Naive thymus-derived CD4-positive, alpha-beta T cell (primary cell): Measurements from ENCODE around the gene ETNK2. TPM values are rescaled to one million over a fixed set of nuclear protein-coding genes. Genes with fewer than 3 reads are reported as not detected.

Experiments used
- ATAC-seq: fragments of 150-1000 bp; cut with Tn5 transposase; 2 replicates; pipeline ENCODE4 v1.10.0; 2021; ENCODE audit warnings: mild to moderate bottlenecking, moderate library complexity
- CTCF ChIA-PET: fragments of 350-600 bp; sonication (Branson Sonifier 250); formaldehyde crosslinking; loops from one replicate; lab custom pipeline; 2021; ENCODE audit warnings: antibody characterized with exemption; lab: Charles Lee
- POLR2A ChIA-PET: fragments of 350-600 bp; sonication (Branson Sonifier 250); formaldehyde crosslinking; loops from one replicate; lab custom pipeline; 2021; ENCODE audit warnings: antibody characterized with exemption, inconsistent platforms; lab: Charles Lee
- DNase-seq, 9 donors: peaks; one replicate each; pipeline versions ENCODE4 v3.0.0 to v3.0.0-alpha.2; 2020 to 2022; ENCODE audit warnings: mixed read lengths in 1 of 9
- H3K27ac ChIP-seq: one replicate; pipeline ENCODE4 v1.7.0; 2013; ENCODE audit warnings: mild to moderate bottlenecking, low read depth, low read length, moderate library complexity
- H3K27me3 ChIP-seq, 2 donors: one replicate each; pipeline ENCODE4 v1.7.0; 2013; ENCODE audit warnings: low read length in 2 of 2, mild to moderate bottlenecking in 2 of 2, moderate library complexity in 2 of 2; ENCODE audit not compliant: control insufficient read depth in 2 of 2, insufficient read depth in 2 of 2
- H3K36me3 ChIP-seq, 3 experiments: 1 replicate in 2 of 3; 2 replicates in 1 of 3; pipeline ENCODE4 v1.7.0; 2013; ENCODE audit warnings: low read length in 3 of 3, mild to moderate bottlenecking in 3 of 3, moderate library complexity in 1 of 3; ENCODE audit not compliant: insufficient read depth in 3 of 3, control insufficient read depth in 2 of 3
- H3K4me1 ChIP-seq, 2 donors: one replicate each; pipeline ENCODE4 v1.7.0; 2013; ENCODE audit warnings: low read length in 2 of 2, mild to moderate bottlenecking in 2 of 2, moderate library complexity in 1 of 2; ENCODE audit not compliant: control insufficient read depth in 2 of 2, insufficient read depth in 2 of 2
- H3K4me3 ChIP-seq: 2 replicates; pipeline ENCODE4 v1.7.0; 2013; ENCODE audit warnings: mild to moderate bottlenecking, low read length
- H3K9me3 ChIP-seq, 3 experiments: 1 replicate in 2 of 3; 2 replicates in 1 of 3; pipeline ENCODE4 v1.7.0; 2013; ENCODE audit warnings: low read length in 3 of 3; ENCODE audit not compliant: control insufficient read depth in 2 of 3
- H3K27ac Mint-ChIP-seq, 9 donors: one replicate each; pipeline ENCODE4 v1.8.0; 2020 to 2022; ENCODE audit warnings: mixed read lengths in 9 of 9, mild to moderate bottlenecking in 8 of 9, moderate library complexity in 5 of 9, inconsistent platforms in 2 of 9
- H3K27me3 Mint-ChIP-seq, 5 donors: one replicate each; pipeline ENCODE4 v1.8.0; 2021 to 2022; ENCODE audit warnings: mixed read lengths in 5 of 5, mild to moderate bottlenecking in 1 of 5
- H3K36me3 Mint-ChIP-seq, 5 donors: one replicate each; pipeline ENCODE4 v1.8.0; 2020 to 2022; ENCODE audit warnings: mixed read lengths in 5 of 5, mild to moderate bottlenecking in 3 of 5, inconsistent platforms in 1 of 5
- H3K4me1 Mint-ChIP-seq, 7 donors: one replicate each; pipeline ENCODE4 v1.8.0; 2020 to 2022; ENCODE audit warnings: mixed read lengths in 7 of 7, mild to moderate bottlenecking in 3 of 7, inconsistent platforms in 1 of 7
- H3K4me3 Mint-ChIP-seq, 10 donors: one replicate each; pipeline ENCODE4 v1.8.0; 2020 to 2022; ENCODE audit warnings: mild to moderate bottlenecking in 10 of 10, mixed read lengths in 10 of 10, moderate library complexity in 6 of 10, inconsistent platforms in 2 of 10
- H3K9me3 Mint-ChIP-seq, 11 donors: one replicate each; pipeline ENCODE4 v1.8.0; 2020 to 2022; ENCODE audit warnings: mixed read lengths in 11 of 11, mild to moderate bottlenecking in 4 of 11, inconsistent platforms in 1 of 11, moderate library complexity in 1 of 11
- intact Hi-C, 2 donors: fragments of 100-400 bp; cut with micrococcal nuclease; formaldehyde crosslinking; loops; one replicate each; pipeline ENCODE4 v1.15.1; 2023
- polyA plus RNA-seq, 2 donors: library from polyadenylated mRNA; unstranded; fragments of 300-500 nt; fragmentation: Illumina TruSeq; gene quantifications; one replicate each; pipeline ENCODE4 v1.2.3, GENCODE V29; 2021
- total RNA-seq, 6 experiments: library from RNA in 5 of 6; stranded (reverse) in 5 of 6; gene quantifications; 1 replicate in 5 of 6; 2 replicates in 1 of 6; pipeline ENCODE4 v1.2.3 and lab custom pipeline; 2021 to 2026

The ETNK2 gene
- total and polyA plus RNA-seq, 7 experiments from 2014 or later = 0.17 to 16.9 (median 4.4) TPM

DNA sequence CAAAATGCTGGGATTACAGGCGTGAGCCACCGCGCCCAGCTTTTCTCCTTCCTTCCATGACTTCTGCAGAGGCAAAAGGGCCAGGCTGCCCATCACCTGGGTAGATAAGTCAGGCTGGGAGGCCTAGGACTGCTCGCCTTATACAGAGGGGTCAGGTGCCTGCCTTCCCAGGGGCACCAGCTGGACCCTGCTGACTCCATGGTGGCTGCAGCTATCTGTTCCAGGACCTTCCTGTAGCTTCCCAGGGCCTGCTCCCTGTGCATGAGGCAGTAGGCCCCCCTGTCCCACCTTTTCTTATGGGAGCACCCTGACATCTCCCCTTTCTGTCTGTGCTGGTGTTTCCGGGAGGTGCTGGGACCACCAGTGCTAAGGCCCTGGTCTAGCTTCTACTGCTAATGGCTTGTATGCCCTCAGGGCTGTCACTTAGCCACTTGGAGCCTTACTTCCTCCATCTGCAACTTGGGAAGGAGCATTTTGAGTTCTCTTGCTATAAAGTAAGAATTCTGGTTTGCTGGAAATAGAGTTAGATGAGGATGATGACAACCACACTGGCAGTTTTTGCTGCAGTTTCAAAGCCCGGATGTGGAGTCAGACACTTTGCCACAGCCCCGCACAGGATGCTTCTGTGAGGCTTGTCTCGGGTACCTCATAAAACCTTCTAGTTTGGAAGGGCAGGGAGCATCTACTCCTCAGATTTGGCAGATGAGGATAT is 64.5 kb downstream of the ETNK2 start:
- intact Hi-C loops = no loop called here
- H3K27ac ChIP-seq = no peak overlapping the region

DNA sequence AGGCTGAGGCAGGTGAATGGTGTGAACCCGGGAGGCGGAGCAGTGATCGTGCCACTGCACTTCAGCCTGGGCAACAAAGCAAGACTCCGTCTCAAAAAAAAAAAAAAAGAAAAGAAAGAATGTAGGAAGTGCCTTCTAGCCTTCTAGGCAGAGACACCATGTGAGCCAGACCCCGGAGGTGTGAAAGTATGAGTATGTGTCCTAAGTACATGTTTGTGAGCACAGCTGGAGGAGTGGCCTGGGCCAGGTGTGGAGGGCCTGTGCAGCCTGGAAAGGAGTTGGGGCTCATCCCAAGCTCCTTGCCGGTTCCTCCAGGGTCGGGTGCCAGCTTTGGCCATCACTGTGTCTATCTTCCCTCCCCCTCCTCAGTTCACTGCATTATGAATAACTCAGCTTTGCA is 66.0 kb downstream of the ETNK2 start:
- H3K4me1 Mint-ChIP-seq = peaks cover 0 to 7% (median 0%) of the 10 kb centered on the region in 7 donors
- DNase-seq (no peak), ATAC-seq (peak; percentile 54)
- H3K27ac Mint-ChIP-seq = no peak overlapping the region
- H3K27me3 Mint-ChIP-seq = peaks cover 3 to 17% (median 5%) of the 10 kb centered on the region in 5 donors
- CTCF ChIA-PET = no interaction called here
- Histone ChIP-seq H3K9me3 (no peaks in the 10 kb centered on the region), H3K36me3 (no peaks in the 10 kb centered on the region), H3K27ac (no peak overlapping the region), H3K4me3 (no peak overlapping the region), H3K27me3 (no peaks in the 10 kb centered on the region), H3K4me1 (no peaks in the 10 kb centered on the region)
- no peaks in the 10 kb centered on the region for H3K36me3 Mint-ChIP-seq
- intact Hi-C loops = no loop called here
- H3K4me3 Mint-ChIP-seq = no peak overlapping the region
- H3K9me3 Mint-ChIP-seq = no peaks in the 10 kb centered on the region
- POLR2A ChIA-PET = no interaction called here

More for the DNA sequence above, 64.5 kb downstream of the ETNK2 start:
- H3K4me3 ChIP-seq = no peak overlapping the region
- no peaks in the 10 kb centered on the region for H3K27me3 ChIP-seq
- Mint-ChIP-seq H3K4me3 (no peak overlapping the region), H3K27ac (no peak overlapping the region), H3K36me3 (no peaks in the 10 kb centered on the region), H3K27me3 (peaks cover 1 to 14% (median 2%) of the 10 kb centered on the region in 5 donors), H3K9me3 (no peaks in the 10 kb centered on the region), H3K4me1 (peaks cover 0 to 7% (median 0%) of the 10 kb centered on the region in 7 donors)
- H3K9me3 ChIP-seq = no peaks in the 10 kb centered on the region
- ChIA-PET CTCF (no interaction called here), POLR2A (no interaction called here)
- ATAC-seq (no peak), DNase-seq (no peak)
- no peaks in the 10 kb centered on the region for H3K36me3 ChIP-seq
- H3K4me1 ChIP-seq = no peaks in the 10 kb centered on the region

DNA sequence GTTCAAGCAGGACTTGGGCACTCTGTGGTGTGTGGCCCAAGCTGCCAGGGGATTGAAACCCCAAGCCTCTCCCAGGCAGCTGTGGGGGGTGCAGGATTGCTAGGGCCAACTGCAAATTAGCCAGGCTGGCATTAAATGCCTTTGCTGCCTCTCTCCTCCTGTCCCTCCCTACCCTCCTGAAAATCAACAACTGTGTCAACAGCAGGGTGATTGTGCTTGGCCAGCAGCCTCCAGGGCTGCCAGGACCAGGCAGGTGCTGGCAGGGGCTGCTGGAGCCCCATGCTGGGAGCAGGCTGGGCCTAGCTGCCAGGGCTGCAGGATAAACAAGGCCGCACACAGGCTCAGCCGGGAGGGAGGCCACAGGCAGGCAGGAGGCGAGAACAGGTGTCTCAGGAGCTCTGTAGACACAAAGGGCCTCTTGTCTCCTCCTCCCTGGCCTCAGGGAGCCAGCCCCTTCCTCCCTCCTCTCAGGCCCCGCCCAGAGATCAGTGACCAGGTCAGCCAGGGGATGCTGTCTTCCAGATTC is 67.5 kb downstream of the ETNK2 start:
- Histone ChIP-seq H3K27me3 (no peaks in the 10 kb centered on the region), H3K36me3 (no peaks in the 10 kb centered on the region), H3K9me3 (no peaks in the 10 kb centered on the region), H3K4me1 (no peaks in the 10 kb centered on the region), H3K27ac (no peak overlapping the region), H3K4me3 (no peak overlapping the region)
- peaks cover 0 to 7% (median 0%) of the 10 kb centered on the region in 7 donors for H3K4me1 Mint-ChIP-seq
- DNase-seq = no peak
- ChIA-PET POLR2A (no interaction called here), CTCF (interaction anchor here (0.6 kb wide), 1 partner anchor 170 kb away, joined by 3 read pairs; no protein-coding TSS in a partner anchor)
- ATAC-seq = no peak
- no peak overlapping the region for H3K4me3 Mint-ChIP-seq
- H3K27ac Mint-ChIP-seq = peak overlapping the region in 1 of 9 donors; percentile 27
- H3K36me3 Mint-ChIP-seq = no peaks in the 10 kb centered on the region
- H3K27me3 Mint-ChIP-seq = peaks cover 3 to 17% (median 5%) of the 10 kb centered on the region in 5 donors
- intact Hi-C loops = no loop called here
- no peaks in the 10 kb centered on the region for H3K9me3 Mint-ChIP-seq

DNA sequence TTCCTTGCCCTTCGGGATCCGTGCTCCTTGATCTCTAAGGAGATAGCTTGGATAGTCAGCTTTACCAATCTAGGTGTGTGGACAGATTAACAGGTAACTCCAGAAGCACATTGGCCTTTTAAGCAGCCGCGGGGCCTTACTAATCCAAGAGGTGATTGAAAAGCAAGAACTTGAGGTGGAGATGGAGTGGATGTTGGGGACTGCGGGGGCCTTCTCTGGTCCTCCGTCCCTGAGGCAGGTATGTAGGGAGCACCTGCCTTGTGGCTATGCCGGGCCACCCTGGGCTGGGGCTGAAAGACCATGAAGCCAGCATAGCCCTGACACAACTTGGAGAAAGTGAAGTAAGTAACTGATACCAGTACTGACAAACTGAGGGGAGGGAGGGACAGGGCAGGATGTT is 68.4 kb downstream of the ETNK2 start:
- POLR2A ChIA-PET = no interaction called here
- Histone ChIP-seq H3K9me3 (no peaks in the 10 kb centered on the region), H3K4me3 (no peak overlapping the region), H3K27me3 (no peaks in the 10 kb centered on the region), H3K27ac (no peak overlapping the region), H3K4me1 (no peaks in the 10 kb centered on the region), H3K36me3 (no peaks in the 10 kb centered on the region)
- Mint-ChIP-seq H3K9me3 (no peaks in the 10 kb centered on the region), H3K4me1 (peaks cover 0 to 5% (median 0%) of the 10 kb centered on the region in 7 donors), H3K27me3 (peaks cover 5 to 22% (median 7%) of the 10 kb centered on the region in 5 donors), H3K27ac (no peak overlapping the region), H3K4me3 (no peak overlapping the region), H3K36me3 (no peaks in the 10 kb centered on the region)
- intact Hi-C loops = no loop called here
- DNase-seq (no peak), ATAC-seq (no peak)
- CTCF ChIA-PET = no interaction called here

DNA sequence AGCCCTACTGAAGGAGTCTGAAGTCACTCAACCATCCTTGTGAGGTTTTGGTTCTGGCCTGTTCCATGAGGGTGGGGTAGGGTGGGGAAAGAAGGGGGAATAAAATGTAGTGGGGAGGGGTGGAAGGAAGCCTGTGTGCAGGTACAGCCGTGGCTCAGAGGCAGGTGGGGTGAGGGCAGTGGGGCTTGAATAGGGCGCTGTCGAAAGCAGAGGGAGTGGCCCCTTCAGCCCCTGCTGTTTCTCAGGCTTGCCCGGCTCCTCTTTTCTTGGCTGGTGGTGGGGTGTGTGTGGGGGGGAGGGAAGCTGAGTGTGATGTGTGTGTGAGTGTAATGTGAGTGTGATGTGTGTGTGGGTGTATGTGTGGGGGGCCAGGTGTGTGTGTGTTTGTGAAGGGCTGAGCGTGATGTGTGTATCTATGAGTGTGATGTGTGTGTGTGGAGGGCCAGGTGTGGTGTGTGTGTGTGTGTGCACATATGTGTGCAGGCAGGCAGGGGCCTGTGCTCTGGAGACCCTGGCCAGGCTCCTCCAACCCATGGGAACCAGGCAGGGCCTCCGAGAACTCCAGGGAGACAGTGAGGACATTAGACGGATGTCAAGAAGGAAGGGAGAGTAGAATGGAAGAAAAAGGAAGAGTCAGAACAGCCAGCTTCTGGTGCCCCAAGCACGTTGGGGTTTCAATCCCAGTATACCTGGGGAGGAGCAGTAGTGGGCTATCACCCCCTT is 69.9 kb downstream of the ETNK2 start:
- Histone ChIP-seq H3K4me1 (no peaks in the 10 kb centered on the region), H3K36me3 (no peaks in the 10 kb centered on the region), H3K9me3 (no peaks in the 10 kb centered on the region), H3K4me3 (no peak overlapping the region), H3K27me3 (no peaks in the 10 kb centered on the region), H3K27ac (no peak overlapping the region)
- DNase-seq (no peak), ATAC-seq (no peak)
- Mint-ChIP-seq H3K4me3 (no peak overlapping the region), H3K9me3 (peaks cover 0 to under 1% (median 0%) of the 10 kb centered on the region in 11 donors), H3K27me3 (peaks cover 10 to 32% (median 21%) of the 10 kb centered on the region in 5 donors), H3K27ac (no peak overlapping the region), H3K4me1 (peaks cover 0 to 6% (median 0%) of the 10 kb centered on the region in 7 donors), H3K36me3 (no peaks in the 10 kb centered on the region)
- intact Hi-C loops = no loop called here
- ChIA-PET CTCF (no interaction called here), POLR2A (no interaction called here)

DNA sequence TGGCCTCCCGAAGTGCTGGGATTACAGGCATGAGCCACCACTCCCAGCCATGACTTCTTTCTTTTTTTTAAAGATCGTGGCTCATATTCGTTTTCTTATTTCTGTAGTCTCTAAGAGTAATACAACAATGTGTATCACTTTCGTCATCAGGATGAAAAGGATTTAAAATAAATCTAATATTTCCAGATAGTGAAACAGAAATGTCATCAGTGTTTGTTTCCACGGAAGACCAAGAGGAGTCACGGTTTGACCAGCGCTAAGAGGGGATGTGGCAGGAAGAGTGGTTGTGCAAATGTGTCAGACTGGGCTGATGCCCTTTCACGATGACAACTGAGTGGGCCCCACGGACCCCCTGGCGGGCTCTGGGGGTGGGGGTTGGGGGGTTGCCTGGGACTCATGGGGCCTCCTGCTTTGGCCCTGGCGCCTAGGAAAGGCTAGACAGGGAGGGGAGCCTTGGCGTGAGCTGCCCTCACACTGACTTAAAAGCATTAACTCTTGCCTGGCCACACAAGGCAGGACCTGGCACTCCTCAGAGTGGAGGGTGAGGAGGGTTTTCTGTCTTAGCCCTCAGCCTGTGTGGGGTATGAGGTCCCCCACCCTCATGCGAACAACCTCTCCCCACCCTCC is 70.6 kb downstream of the ETNK2 start:
- no peaks in the 10 kb centered on the region for H3K4me1 ChIP-seq
- no peak overlapping the region for H3K4me3 Mint-ChIP-seq
- ChIA-PET CTCF (no interaction called here), POLR2A (no interaction called here)
- peaks cover 14 to 38% (median 28%) of the 10 kb centered on the region in 5 donors for H3K27me3 Mint-ChIP-seq
- ATAC-seq = no peak
- no peak overlapping the region for H3K4me3 ChIP-seq
- no peak for DNase-seq
- H3K9me3 Mint-ChIP-seq = peaks cover 0 to 3% (median 0%) of the 10 kb centered on the region in 11 donors
- intact Hi-C loops = no loop called here
- H3K36me3 ChIP-seq = no peaks in the 10 kb centered on the region
- no peaks in the 10 kb centered on the region for H3K9me3 ChIP-seq
- H3K27ac Mint-ChIP-seq = no peak overlapping the region
- no peaks in the 10 kb centered on the region for H3K27me3 ChIP-seq
- H3K36me3 Mint-ChIP-seq = no peaks in the 10 kb centered on the region
- peaks cover 0 to 10% (median 0%) of the 10 kb centered on the region in 7 donors for H3K4me1 Mint-ChIP-seq
- H3K27ac ChIP-seq = no peak overlapping the region
